HFFc6 (cell line): Measurements from ENCODE around the gene CYRIA. TPM values are rescaled to one million over a fixed set of nuclear protein-coding genes. Genes with fewer than 3 reads are reported as not detected.

Source experiments
- DNase-seq: peaks from one replicate; pipeline ENCODE4 v3.0.0-alpha.2; 2018
- H3K27ac Mint-ChIP-seq: 2 replicates; pipeline ENCODE4 v1.8.0; 2020; ENCODE audit warnings: mild to moderate bottlenecking, mixed read lengths
- H3K27me3 Mint-ChIP-seq: 2 replicates; pipeline ENCODE4 v1.8.0; 2021; ENCODE audit warnings: mild to moderate bottlenecking, moderate library complexity, mixed read lengths; ENCODE audit not compliant: insufficient read depth
- H3K36me3 Mint-ChIP-seq: 2 replicates; pipeline ENCODE4 v1.8.0; 2021; ENCODE audit warnings: low read depth, mixed read lengths
- H3K4me1 Mint-ChIP-seq: 2 replicates; pipeline ENCODE4 v1.8.0; 2020; ENCODE audit warnings: low read depth, mixed read lengths
- H3K4me3 Mint-ChIP-seq: 2 replicates; pipeline ENCODE4 v1.8.0; 2020; ENCODE audit warnings: mild to moderate bottlenecking, moderate library complexity, mixed read lengths
- H3K9me3 Mint-ChIP-seq: 2 replicates; pipeline ENCODE4 v1.8.0; 2020; ENCODE audit warnings: mild to moderate bottlenecking, mixed read lengths
- total RNA-seq, 6 experiments: library from RNA; stranded (reverse); fragmentation: NEBNext Ultra II Directional; extraction: Animal tissue kit (Norgen Biotek cat#: 25700); gene quantifications; 2 replicates in 1 of 6; 3 replicates in 5 of 6; pipeline ENCODE4 v1.2.3, GENCODE V29; 2021
- TF ChIP-seq, protein P1 (sequence below): fragments of 200-600 bp; sonication (generic); IDR thresholded peaks from 2 replicates; pipeline ENCODE4 v1.5.0; 2021; ENCODE audit warnings: antibody characterized with exemption, mild to moderate bottlenecking

The CYRIA gene
- total RNA-seq, 6 experiments from 2014 or later: not detected

DNA sequence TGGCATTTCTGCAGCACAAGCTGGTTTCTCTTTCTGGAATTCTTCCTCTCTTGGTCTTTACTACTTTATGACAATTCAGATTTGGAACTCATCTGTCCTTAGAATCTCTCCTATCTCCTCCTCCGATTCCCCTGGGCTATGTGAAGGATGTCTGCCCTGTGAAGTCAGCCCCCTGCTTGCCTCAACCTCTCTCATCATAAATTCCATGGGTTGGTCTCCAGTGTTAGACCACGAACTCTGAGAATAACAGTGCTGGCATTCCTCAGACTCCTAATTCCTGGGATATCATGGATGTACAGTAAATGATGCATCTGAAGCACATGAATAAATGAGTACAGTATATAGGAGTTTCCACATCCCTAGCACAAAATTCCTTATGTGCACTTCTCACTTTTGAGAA, 21.0 kb upstream of the CYRIA start:
- peaks cover 42% of the 10 kb centered on the region for H3K9me3 Mint-ChIP-seq
- no peaks in the 10 kb centered on the region for H3K27me3 Mint-ChIP-seq
- TF ChIP-seq, protein P1, sequence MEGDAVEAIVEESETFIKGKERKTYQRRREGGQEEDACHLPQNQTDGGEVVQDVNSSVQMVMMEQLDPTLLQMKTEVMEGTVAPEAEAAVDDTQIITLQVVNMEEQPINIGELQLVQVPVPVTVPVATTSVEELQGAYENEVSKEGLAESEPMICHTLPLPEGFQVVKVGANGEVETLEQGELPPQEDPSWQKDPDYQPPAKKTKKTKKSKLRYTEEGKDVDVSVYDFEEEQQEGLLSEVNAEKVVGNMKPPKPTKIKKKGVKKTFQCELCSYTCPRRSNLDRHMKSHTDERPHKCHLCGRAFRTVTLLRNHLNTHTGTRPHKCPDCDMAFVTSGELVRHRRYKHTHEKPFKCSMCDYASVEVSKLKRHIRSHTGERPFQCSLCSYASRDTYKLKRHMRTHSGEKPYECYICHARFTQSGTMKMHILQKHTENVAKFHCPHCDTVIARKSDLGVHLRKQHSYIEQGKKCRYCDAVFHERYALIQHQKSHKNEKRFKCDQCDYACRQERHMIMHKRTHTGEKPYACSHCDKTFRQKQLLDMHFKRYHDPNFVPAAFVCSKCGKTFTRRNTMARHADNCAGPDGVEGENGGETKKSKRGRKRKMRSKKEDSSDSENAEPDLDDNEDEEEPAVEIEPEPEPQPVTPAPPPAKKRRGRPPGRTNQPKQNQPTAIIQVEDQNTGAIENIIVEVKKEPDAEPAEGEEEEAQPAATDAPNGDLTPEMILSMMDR: no peak
- 0 out of 2 replicates have a peak, but pooled peaks cover 8% of the 10 kb centered on the region for H3K36me3 Mint-ChIP-seq
- no peak for DNase-seq
- H3K4me1 Mint-ChIP-seq: no peaks in the 10 kb centered on the region
- H3K27ac Mint-ChIP-seq: no peak overlapping the region
- no peak overlapping the region for H3K4me3 Mint-ChIP-seq

DNA sequence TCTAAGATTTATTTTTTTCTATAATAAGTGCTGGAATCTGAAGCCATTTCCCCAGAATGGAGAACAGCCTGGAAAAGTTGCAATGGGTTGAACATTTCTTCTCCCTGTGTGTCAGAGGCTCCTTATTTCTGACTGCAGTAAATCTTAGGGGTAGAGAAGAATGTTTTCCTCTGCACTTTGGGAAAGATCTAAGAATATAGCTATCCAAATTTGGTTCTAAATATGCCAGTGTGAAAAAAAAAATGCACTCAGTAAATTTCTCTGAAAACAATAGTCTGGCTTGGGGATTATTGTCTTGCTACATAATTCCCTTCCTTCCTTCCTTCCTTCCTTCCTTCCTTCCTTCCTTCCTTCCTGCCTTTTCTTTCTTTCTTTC, 19.7 kb upstream of the CYRIA start:
- no peak for DNase-seq
- TF ChIP-seq, protein P1: no peak
- no peaks in the 10 kb centered on the region for H3K4me1 Mint-ChIP-seq
- H3K27me3 Mint-ChIP-seq: no peaks in the 10 kb centered on the region
- H3K4me3 Mint-ChIP-seq: no peak overlapping the region
- H3K27ac Mint-ChIP-seq: no peak overlapping the region
- H3K9me3 Mint-ChIP-seq: peaks cover 36% of the 10 kb centered on the region
- 0 out of 2 replicates have a peak, but pooled peaks cover 8% of the 10 kb centered on the region for H3K36me3 Mint-ChIP-seq

DNA sequence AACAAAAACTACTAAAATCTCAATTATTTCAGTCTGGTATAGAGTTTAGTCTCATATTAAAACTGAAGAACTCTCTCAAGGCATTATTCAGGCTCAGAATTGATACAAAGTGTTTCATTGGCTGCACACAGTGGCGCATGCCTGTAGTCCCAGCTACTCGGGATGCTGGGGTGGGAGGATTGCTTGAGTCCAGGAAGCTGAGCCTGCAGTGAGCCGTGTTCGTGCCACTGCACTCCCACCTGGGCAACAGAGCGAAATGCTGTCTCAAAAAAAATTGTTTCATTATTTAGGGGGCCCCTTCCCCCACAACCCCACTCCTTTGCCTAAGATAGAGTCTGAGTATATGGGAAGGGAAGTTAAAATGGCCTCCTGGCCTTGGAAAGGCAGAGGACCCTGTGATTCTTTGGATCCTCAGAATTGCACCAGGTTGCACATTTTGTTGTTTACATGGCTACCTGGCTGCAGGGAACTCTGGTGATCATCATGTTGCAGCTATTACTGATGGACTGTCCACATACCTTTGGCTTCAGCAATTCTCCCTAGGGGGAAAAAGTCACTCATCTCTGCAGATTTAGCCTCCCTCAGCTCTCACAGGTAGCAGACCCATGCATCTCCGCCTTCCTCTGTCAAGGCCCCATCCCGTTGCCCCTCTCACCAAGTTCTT, 19.2 kb upstream of the CYRIA start:
- Mint-ChIP-seq H3K27ac (no peak overlapping the region), H3K9me3 (peaks cover 40% of the 10 kb centered on the region), H3K27me3 (no peaks in the 10 kb centered on the region), H3K4me1 (no peaks in the 10 kb centered on the region), H3K36me3 (0 out of 2 replicates have a peak, but pooled peaks cover 8% of the 10 kb centered on the region), H3K4me3 (no peak overlapping the region)
- no peak for DNase-seq
- TF ChIP-seq, protein P1: no peak

- H3K27ac Mint-ChIP-seq: no peak overlapping the region
- no peaks in the 10 kb centered on the region for H3K27me3 Mint-ChIP-seq
- peaks cover 47% of the 10 kb centered on the region for H3K9me3 Mint-ChIP-seq
- H3K36me3 Mint-ChIP-seq: 0 out of 2 replicates have a peak, but pooled peaks cover 8% of the 10 kb centered on the region
- no peaks in the 10 kb centered on the region for H3K4me1 Mint-ChIP-seq
- TF ChIP-seq, protein P1: no peak
- H3K4me3 Mint-ChIP-seq: no peak overlapping the region
- DNase-seq: no peak
These were observed 17.9 kb upstream of the CYRIA start for GRCh38 chr2:16683576-16683975.

DNA sequence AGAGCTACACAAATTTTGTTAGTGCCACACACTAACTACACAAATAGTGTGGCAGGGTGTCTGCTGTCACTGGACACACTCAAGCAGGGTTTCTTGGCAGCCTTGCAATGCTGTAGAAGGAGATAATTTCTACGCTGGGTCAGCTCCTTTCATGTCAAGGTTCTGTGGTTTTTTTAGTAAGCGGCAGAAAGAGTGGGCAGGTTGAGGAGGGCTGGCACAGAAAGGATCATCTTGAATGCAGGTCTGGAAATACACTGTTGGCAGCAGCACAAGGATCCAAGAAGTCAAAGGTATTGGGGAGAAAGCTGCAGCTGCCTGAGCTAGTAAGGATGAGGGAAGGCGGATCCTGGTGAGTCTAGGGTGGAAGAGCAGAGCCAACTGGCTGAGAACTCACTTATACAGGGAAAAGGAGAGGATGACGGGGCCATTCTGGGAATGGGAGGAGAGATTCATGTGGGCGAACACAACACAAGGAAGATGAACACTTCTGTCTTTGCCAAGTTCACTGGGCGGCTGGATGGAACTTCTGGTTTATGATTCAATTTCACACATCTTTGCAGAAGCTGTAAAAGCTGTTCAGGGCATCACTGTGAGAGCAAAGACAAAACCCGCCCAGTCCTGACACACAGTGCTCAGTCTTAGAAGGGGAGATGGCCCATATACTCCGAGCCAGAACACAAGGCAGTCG, 16.9 kb upstream of the CYRIA start:
- DNase-seq: no peak
- H3K4me3 Mint-ChIP-seq: no peak overlapping the region

More for the DNA sequence above, 16.9 kb upstream of the CYRIA start:
- Mint-ChIP-seq H3K4me1 (no peaks in the 10 kb centered on the region), H3K27me3 (no peaks in the 10 kb centered on the region), H3K27ac (no peak overlapping the region), H3K9me3 (peaks cover 40% of the 10 kb centered on the region), H3K36me3 (0 out of 2 replicates have a peak, but pooled peaks cover 8% of the 10 kb centered on the region)
- TF ChIP-seq, protein P1: no peak
